ENCODE data around the gene CPSF4L.
"Not testable (repeated sequence)": the region's sequence is repeated elsewhere in the genome, so short reads cannot be mapped to it uniquely, and the experiment has no call there.

The CPSF4L gene

GRCh38 chr17:73261617-73261951 is at the start of gene CPSF4L:
TSS of gene CPSF4L (minus strand) at chr17:73261880. CDS start at chr17:73261818, 62 bp downstream.
- DNase-seq (ENCODE audit: low spot score): no peak

- DNase-seq (ENCODE audit: low spot score): no peak
Observed at GRCh38 chr17:73311428-73311780, 49.7 kb upstream of the CPSF4L start.

GRCh38 chr17:73309727-73310596 is 48.3 kb upstream of the CPSF4L start:
- no peak for DNase-seq (ENCODE audit: low spot score)

- not testable (repeated sequence) for DNase-seq (ENCODE audit: low spot score)
Observed at GRCh38 chr17:73308959-73309358, 47.3 kb upstream of the CPSF4L start.

GRCh38 chr17:73308017-73308823 is 46.5 kb upstream of the CPSF4L start:
- DNase-seq (ENCODE audit: low spot score): no peak

DNA sequence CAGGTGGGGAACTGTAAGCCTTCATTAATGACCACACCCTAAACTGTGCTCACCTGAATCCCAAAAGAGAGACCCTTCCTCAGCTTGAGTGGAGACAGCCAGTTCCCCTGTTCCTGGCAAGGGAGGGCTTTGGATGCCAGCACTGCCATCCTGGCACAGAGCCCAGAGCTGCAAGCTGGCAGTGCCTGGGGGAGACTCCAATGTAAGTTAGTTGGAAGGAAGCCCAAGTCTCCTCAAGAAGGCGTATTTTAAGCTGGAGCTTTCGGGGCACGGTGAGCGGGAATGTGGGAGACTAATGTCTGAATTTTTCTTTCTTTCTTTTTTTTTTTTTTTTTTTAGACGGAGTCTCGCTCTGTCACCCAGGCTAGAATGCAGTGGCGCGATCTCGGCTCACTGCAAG is 45.5 kb upstream of the CPSF4L start:
- DNase-seq (ENCODE audit: low spot score): peak; percentile 70

- DNase-seq (ENCODE audit: low spot score): no peak
Observed at GRCh38 chr17:73305845-73306836, 44.5 kb upstream of the CPSF4L start.

DNA sequence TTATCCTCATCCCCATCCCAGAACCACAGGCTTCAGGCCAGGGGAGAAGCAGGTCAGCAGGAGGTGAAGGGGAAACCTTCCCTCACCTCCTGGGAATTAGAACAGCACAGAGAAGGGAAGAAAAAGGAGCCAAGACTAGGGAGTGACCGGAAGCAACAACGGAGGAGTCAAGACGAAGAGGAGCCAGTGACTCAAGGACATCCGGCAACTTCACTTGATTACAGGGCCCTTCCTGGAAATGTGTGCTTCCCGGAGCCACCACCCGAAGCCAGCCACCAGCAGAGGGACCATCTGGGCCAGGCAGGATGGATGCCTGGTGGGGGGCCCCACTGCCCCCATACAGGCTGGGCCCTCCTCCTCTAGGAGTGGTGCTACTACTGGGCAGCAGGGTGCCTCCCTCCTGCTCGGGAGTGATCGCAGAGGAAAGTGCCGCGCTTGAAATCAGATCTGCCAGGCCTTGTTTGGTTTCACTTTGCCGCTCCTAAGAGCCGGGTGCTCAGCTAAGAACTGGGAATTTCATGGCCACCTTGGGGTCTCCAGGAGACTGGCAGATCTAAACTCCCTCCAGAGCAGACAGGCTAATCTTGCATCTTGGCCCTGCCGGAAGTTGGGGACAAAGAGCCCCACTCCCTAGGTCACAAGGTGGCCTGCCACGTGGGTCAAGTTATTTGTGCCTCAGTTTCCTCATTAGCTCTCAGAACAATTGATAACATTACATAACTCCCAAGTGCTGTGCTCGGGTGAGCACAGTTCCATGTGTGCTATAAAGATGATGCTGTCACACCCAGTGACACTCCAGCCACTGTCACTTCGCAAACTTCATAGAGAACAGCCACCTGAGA is 43.5 kb upstream of the CPSF4L start:
- DNase-seq (ENCODE audit: low spot score): peak; percentile 45

- no peak for DNase-seq (ENCODE audit: low spot score)
Observed at GRCh38 chr17:73304438-73304837, 42.8 kb upstream of the CPSF4L start.

GRCh38 chr17:73302189-73302588 is 40.5 kb upstream of the CPSF4L start:
- DNase-seq (ENCODE audit: low spot score): no peak

DNA sequence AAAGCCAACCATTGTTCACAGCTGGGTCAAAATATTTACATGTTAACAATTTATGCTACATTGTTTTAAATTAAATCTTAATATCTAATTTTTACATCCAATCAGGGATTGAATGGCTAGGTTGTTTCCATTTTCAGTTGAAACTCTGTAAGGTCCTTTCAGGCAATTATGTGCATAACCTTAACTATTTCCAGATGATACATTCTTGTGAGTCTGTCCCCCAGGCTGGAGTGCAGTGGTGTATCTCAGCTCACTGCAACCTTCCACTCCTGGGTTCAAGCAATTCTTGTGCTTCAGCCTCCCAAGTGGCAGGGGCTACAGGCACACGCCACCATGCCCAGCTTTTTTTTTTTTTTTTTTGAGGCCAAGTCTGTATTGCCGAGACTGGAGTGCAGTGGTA is 39.7 kb upstream of the CPSF4L start:
- DNase-seq (ENCODE audit: low spot score): no peak

DNA sequence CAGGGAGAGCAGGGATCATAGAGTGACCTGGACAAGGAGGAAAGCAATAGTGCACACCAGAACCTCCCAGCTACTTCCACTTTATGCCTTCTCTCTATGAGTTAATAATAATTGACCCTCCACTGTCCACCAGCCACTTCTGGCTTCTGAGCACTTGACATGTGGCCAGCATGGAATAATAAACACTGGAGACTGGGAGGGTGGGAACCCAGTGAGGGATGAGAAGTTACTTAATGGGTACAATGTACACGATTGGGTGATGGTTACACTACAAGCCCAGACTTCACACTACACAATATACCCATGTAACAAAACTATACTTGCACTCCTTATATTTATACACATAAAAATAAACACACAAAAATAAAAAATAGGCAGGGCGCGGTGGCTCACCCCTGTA is 38.7 kb upstream of the CPSF4L start:
- DNase-seq (ENCODE audit: low spot score): no peak

GRCh38 chr17:73297934-73298861 is 36.5 kb upstream of the CPSF4L start:
- DNase-seq (ENCODE audit: low spot score): no peak

- no peak for DNase-seq (ENCODE audit: low spot score)
Observed at GRCh38 chr17:73293480-73293911, 31.8 kb upstream of the CPSF4L start.

DNA sequence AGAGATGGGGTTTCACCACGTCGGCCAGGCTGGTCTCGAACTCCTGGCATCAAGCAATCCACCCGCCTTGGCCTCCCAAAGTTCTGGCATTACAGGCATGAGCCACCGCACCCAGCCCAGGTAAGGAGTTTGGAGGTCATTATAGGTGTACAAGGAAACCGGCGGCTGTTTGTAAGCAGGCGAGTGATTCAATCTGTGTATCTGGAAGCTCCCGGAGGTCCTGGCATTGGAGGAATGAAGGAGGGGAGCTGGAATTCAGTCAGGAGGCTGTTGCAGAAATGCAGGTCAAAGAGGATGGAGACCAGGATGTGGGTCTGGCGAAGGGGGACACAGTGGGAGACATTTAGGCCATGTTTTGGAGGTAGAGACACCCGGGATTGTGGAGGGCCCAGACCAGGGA is 31.4 kb upstream of the CPSF4L start:
- DNase-seq (ENCODE audit: low spot score): no peak

GRCh38 chr17:73292031-73292531 is 30.4 kb upstream of the CPSF4L start:
- peak; percentile 77 for DNase-seq (ENCODE audit: low spot score)

GRCh38 chr17:73291260-73291801 is 29.7 kb upstream of the CPSF4L start:
- DNase-seq (ENCODE audit: low spot score): no peak

- no peak for DNase-seq (ENCODE audit: low spot score)
Observed at GRCh38 chr17:73290399-73291259, 28.9 kb upstream of the CPSF4L start.
